Fibroblast of villous mesenchyme (primary cell): ENCODE data around the gene CFAP299. TPM values are rescaled to one million over a fixed set of nuclear protein-coding genes. Genes with fewer than 3 reads are reported as not detected.

ENCODE experiments used
- DNase-seq: peaks from one replicate; pipeline ENCODE4 v3.0.0-alpha.2; 2010; ENCODE audit warnings: low read depth
- H3K4me3 ChIP-seq: 2 replicates; pipeline ENCODE4 v1.5.1; 2011; ENCODE audit warnings: low read depth, mild to moderate bottlenecking, low read length
- CTCF ChIP-seq: IDR thresholded peaks from 2 replicates; pipeline ENCODE4 v1.5.1; 2012; ENCODE audit warnings: low read depth, mild to moderate bottlenecking, low read length; ENCODE audit not compliant: insufficient read depth
- total RNA-seq: library from RNA; depleted of rRNA; stranded (reverse); fragments of >200 nt; gene quantifications from 2 replicates; pipeline ENCODE4 v1.2.3, GENCODE V29; 2012

The CFAP299 gene
- total RNA-seq, 1 donor: 2.6 TPM

- no peak overlapping the region for H3K4me3 ChIP-seq
- TF ChIP-seq CTCF: no peak
- no peak for DNase-seq
These were observed 252.4 kb downstream of the CFAP299 start for GRCh38 chr4:80587871-80588385.

GRCh38 chr4:80592950-80593349 is 257.4 kb downstream of the CFAP299 start:
- H3K4me3 ChIP-seq: no peak overlapping the region
- no peak for DNase-seq
- TF ChIP-seq CTCF: no peak

GRCh38 chr4:80594701-80595100 is 259.2 kb downstream of the CFAP299 start:
- DNase-seq: no peak
- no peak for TF ChIP-seq CTCF
- no peak overlapping the region for H3K4me3 ChIP-seq

GRCh38 chr4:80608281-80608980 is 272.9 kb downstream of the CFAP299 start:
- no peak for TF ChIP-seq CTCF
- H3K4me3 ChIP-seq: no peak overlapping the region
- DNase-seq: peak; percentile 1

- no peak for DNase-seq
- H3K4me3 ChIP-seq: no peak overlapping the region
- TF ChIP-seq CTCF: no peak
These were observed 274.7 kb downstream of the CFAP299 start for GRCh38 chr4:80610199-80610598.

GRCh38 chr4:80610845-80611677 is 275.5 kb downstream of the CFAP299 start:
- DNase-seq: no peak
- TF ChIP-seq CTCF: no peak
- H3K4me3 ChIP-seq: no peak overlapping the region

GRCh38 chr4:80611678-80611979 is 276.1 kb downstream of the CFAP299 start:
- no peak for TF ChIP-seq CTCF
- DNase-seq: no peak

More at GRCh38 chr4:80611678-80611979, 276.1 kb downstream of the CFAP299 start:
- no peak overlapping the region for H3K4me3 ChIP-seq
